HCT116 (cell line): ENCODE measurements around the gene SOAT2.

Experiments
- EZH2 ChIP-seq: fragments of 200-600 bp; sonication (generic); IDR thresholded peaks from 2 replicates; pipeline ENCODE4 v1.6.1; 2017; ENCODE audit warnings: antibody characterized with exemption, mixed run types
- EZH2phosphoT487 ChIP-seq: fragments of 200-600 bp; IDR thresholded peaks from 2 replicates; pipeline ENCODE4 v1.6.1; 2018; ENCODE audit warnings: antibody characterized with exemption, borderline replicate concordance
- JUND ChIP-seq: IDR thresholded peaks from 2 replicates; pipeline ENCODE4 v1.6.1; 2012
- POLR2A ChIP-seq: IDR thresholded peaks from 2 replicates; pipeline ENCODE4 v1.7.0; 2011; ENCODE audit warnings: borderline replicate concordance; ENCODE audit not compliant: insufficient read depth, insufficient read length; ENCODE audit errors: extremely low read depth
- RAD21 ChIP-seq: IDR thresholded peaks from 2 replicates; pipeline ENCODE4 v1.6.1; 2012; ENCODE audit warnings: low read depth, mild to moderate bottlenecking
- YY1 ChIP-seq: IDR thresholded peaks from 2 replicates; pipeline ENCODE4 v1.6.1; 2011; ENCODE audit warnings: low read length, low read depth, moderate library complexity, mild to moderate bottlenecking; ENCODE audit not compliant: insufficient replicate concordance; ENCODE audit errors: extremely low read depth
- TF ChIP-seq, protein P1 (sequence below): IDR thresholded peaks from 2 replicates; pipeline ENCODE4 v1.6.1; 2012; ENCODE audit warnings: low read depth
- TF ChIP-seq, protein P2 (sequence below), 3 experiments: fragments of 200-600 bp in 1 of 3; sonication (generic) in 1 of 3; IDR thresholded peaks in 2 of 3; conservative IDR thresholded peaks in 1 of 3; 2 replicates each; pipeline ENCODE4 v1.5.1; 2012 to 2017; ENCODE audit warnings: low read depth in 2 of 3, low read length in 2 of 3, antibody characterized with exemption in 1 of 3, borderline replicate concordance in 1 of 3, control low read depth in 1 of 3, mild to moderate bottlenecking in 1 of 3, mixed read lengths in 1 of 3, mixed run types in 1 of 3, moderate library complexity in 1 of 3; ENCODE audit not compliant: insufficient read depth in 1 of 3

DNA sequence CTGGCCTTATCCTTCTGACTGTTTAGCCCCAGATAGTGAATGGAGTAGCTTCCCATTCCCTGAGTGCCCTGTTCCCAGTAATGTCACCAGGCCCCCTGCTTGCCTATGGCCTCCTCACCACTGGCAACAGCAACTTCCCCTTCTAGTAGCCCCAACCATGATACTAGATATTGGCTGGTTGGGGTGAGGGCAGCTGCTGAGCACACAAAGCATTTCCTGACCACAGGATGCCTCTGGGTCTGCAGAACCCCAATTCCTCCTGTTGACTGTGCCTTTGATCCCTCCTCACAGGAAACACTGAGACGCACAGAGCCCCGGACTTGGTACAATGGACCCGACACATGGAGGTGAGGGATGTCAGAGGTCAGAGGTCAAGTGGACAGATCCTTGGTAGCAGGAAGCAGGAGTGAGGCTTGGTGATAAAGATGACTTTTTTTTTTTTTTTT lies 597 bp downstream of the SOAT2 start:
- no peak for TF ChIP-seq JUND
- TF ChIP-seq, protein P1, sequence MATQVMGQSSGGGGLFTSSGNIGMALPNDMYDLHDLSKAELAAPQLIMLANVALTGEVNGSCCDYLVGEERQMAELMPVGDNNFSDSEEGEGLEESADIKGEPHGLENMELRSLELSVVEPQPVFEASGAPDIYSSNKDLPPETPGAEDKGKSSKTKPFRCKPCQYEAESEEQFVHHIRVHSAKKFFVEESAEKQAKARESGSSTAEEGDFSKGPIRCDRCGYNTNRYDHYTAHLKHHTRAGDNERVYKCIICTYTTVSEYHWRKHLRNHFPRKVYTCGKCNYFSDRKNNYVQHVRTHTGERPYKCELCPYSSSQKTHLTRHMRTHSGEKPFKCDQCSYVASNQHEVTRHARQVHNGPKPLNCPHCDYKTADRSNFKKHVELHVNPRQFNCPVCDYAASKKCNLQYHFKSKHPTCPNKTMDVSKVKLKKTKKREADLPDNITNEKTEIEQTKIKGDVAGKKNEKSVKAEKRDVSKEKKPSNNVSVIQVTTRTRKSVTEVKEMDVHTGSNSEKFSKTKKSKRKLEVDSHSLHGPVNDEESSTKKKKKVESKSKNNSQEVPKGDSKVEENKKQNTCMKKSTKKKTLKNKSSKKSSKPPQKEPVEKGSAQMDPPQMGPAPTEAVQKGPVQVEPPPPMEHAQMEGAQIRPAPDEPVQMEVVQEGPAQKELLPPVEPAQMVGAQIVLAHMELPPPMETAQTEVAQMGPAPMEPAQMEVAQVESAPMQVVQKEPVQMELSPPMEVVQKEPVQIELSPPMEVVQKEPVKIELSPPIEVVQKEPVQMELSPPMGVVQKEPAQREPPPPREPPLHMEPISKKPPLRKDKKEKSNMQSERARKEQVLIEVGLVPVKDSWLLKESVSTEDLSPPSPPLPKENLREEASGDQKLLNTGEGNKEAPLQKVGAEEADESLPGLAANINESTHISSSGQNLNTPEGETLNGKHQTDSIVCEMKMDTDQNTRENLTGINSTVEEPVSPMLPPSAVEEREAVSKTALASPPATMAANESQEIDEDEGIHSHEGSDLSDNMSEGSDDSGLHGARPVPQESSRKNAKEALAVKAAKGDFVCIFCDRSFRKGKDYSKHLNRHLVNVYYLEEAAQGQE, result no peak
- TF ChIP-seq, protein P2, sequence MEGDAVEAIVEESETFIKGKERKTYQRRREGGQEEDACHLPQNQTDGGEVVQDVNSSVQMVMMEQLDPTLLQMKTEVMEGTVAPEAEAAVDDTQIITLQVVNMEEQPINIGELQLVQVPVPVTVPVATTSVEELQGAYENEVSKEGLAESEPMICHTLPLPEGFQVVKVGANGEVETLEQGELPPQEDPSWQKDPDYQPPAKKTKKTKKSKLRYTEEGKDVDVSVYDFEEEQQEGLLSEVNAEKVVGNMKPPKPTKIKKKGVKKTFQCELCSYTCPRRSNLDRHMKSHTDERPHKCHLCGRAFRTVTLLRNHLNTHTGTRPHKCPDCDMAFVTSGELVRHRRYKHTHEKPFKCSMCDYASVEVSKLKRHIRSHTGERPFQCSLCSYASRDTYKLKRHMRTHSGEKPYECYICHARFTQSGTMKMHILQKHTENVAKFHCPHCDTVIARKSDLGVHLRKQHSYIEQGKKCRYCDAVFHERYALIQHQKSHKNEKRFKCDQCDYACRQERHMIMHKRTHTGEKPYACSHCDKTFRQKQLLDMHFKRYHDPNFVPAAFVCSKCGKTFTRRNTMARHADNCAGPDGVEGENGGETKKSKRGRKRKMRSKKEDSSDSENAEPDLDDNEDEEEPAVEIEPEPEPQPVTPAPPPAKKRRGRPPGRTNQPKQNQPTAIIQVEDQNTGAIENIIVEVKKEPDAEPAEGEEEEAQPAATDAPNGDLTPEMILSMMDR (IDR thresholded peaks at IDR 0.05 in 2 of 3, conservative IDR thresholded peaks at IDR 0.05 in 1 of 3; ENCODE audit: borderline replicate concordance in 1 of 3, insufficient read depth in 1 of 3, low read depth in 2 of 3, low read length in 2 of 3), result no peak
- no peak for TF ChIP-seq EZH2
- TF ChIP-seq POLR2A, result no peak
- no peak for TF ChIP-seq YY1
- TF ChIP-seq EZH2phosphoT487, result no peak
- no peak for TF ChIP-seq RAD21
